GM19468 (cell line): ENCODE measurements around the gene SGMS1.
"Not testable (repeated sequence)": the region's sequence is repeated elsewhere in the genome, so short reads cannot be mapped to it uniquely, and the experiment has no call there.

Source experiments
- ATAC-seq: cut with Tn5 transposase; IDR thresholded peaks from one replicate; pipeline ENCODE4 v1.9.1; 2021; ENCODE audit warnings: mild to moderate bottlenecking, moderate library complexity, moderate number of reproducible peaks; ENCODE audit not compliant: unreplicated experiment; ENCODE audit errors: extremely low read depth

The SGMS1 gene

GRCh38 chr10:50514995-50515394 is 108.8 kb downstream of the SGMS1 start:
- ATAC-seq, result no peak

DNA sequence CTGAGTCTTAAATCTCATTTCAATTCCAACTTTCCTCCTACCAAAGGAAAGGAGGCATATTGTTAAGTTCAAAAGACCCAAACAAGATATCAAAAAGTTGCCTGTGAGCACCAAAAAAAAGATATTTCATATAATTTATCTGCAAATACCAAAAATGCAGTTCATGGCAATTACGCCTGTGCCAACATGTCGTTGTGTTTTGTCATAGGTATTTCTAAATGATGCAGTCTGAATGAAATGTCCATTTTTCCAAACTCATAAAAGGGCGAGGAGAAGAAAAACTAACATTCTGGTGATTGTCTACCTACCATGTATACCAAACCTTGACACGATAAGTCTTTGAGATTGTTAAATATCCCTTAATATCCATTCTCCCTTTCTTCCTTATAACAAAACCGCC is 109.8 kb downstream of the SGMS1 start:
- no peak for ATAC-seq

DNA sequence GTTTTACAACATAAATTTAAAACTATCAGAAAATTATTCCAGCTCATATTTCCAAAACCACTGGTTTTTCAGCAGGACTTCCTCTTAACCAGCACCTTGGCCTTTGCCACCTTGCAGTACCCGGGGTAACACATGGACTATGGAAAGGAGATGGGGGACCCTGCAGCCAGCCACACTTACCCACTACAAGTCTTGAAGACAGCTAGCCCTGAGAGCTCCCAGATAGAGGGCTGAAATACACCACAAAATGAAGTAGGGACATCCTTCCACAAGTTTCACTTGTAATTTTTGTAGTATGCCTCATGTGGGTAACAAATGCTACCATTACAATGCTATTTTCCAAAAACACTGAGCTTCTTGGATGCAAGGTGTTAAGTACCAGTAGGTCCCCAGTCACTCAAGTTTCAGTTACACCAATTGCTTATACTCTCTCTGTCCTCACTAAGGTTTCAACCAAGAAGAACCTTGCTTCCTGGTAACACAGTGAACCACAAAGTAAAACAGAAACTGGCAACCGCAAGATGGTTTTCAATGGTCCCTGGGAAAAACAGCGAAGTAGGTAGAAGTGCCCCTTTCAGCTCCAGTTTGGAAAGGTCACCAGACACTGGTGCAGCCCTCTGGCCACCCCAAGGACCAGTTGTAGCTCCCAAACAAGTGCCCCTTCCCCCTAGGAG is 110.9 kb downstream of the SGMS1 start:
- ATAC-seq, result no peak

DNA sequence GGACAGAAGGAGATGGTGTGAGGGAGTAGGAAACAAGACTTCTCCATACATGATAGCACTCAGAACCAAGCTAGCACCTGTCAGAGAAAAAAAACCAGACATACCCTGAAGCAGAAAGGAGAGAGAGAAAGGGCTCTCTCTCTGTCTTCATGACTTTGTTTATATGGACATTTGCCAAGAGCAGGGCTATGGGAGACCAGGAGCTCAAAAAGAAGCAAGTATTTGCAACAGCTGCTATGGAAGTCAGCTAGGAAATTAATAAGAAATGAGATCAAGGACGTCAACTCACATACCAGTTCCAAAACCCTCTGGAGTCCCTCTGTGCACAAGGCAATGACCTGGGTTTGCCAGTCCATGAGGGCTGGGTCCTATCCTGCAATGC is 111.6 kb downstream of the SGMS1 start:
- no peak for ATAC-seq

DNA sequence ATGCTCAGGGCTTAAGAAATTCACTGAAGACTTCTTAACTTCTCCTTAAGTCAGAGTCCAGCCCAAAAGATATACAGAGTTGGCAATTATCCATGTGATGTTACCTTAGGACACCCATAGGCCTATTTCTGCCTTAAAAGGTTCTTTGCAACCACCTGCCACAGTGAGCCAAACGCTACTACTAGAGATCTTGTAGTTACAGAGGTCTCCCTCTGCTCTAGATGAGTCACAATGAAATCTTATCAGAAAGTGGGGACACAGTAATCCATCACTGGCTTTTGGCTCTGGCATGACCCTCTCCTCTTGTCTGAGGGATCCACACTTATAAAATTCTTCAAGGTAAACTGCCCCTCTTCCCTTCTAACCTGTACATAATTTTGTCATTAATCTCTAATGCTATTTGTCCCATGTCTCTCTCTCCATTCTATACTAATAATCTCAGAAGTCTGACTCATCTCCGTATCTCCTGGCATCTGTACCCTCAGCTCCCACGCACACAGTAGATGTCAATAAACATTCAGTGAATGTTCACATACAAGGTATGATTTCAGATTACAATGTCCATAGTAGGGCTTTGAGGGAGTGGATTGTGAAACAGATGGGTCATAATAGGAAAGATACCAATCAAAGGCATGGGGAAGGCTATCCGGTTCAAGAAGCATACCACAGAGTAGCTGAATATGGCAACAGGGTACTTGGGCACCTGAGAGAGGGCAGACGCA is 112.1 kb downstream of the SGMS1 start:
- peak; percentile 10 for ATAC-seq

GRCh38 chr10:50510517-50511473 is 113.0 kb downstream of the SGMS1 start:
- no peak for ATAC-seq

DNA sequence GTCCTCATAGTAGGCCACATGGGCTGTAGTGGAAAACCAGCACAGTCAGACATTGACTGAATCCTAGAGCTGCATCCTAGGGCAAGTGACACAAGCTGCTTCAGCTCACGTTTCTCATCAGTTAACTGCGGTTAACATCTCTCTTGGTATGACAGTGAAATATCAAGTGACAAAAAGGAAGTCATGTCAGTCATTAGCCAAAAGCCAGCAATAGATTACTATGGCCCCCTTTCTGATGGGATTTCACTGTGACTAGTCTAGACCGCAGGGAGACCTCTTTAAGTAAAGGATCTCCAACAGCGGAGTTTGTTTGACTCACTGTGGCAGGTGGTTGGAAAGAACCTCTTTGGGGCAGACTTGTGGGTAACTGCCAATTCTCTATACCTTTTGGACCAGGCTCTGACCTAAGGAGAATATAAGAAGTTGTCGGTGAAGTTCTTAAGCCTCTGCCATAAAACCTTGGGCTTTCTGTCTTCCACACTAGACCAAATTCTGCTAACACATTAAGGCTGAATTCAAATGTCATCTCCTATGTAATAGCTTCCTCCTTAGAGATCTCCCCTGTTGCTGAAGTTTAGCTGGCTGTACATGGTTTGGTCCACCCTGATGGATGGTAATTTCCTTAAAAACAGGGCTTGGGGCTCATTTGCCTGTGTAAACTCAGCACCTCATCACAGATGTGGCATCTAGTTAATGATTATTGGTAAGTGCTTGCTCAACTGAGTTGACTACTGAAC is 115.3 kb downstream of the SGMS1 start:
- peak; percentile 55 for ATAC-seq

- no peak for ATAC-seq
Measured at GRCh38 chr10:50506861-50507573, 116.7 kb downstream of the SGMS1 start.

- no peak for ATAC-seq
Measured at GRCh38 chr10:50504389-50504788, 119.4 kb downstream of the SGMS1 start.

- ATAC-seq, result no peak
Measured at GRCh38 chr10:50503661-50504320, 120.0 kb downstream of the SGMS1 start.

GRCh38 chr10:50503156-50503555 is 120.6 kb downstream of the SGMS1 start:
- ATAC-seq, result not testable (repeated sequence)

DNA sequence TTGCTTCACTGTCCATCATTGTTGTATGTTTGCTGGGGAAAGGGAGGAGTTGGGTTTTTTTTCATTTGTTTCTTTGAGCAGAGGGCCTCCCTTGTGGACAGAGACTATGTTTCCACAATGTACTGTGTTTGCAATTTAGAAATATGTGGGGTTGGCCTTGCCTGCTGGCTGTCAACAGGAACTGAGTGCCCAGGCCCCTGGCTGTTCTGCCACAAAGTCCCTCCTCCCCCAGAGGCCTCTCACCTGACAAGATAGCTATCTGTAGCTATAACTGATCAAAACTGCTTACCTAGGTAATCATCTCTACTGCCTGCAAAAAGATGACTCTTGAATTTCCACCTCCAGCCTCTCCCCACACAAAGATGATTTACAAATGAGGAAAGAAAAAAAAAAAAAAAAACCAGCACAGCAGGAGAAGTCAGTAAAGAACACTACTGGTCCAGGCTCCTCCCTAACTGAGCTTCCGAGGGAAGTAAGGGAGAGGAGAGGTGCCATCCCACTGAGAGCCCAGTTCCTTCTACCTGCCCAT is 121.8 kb downstream of the SGMS1 start:
- ATAC-seq, result no peak

DNA sequence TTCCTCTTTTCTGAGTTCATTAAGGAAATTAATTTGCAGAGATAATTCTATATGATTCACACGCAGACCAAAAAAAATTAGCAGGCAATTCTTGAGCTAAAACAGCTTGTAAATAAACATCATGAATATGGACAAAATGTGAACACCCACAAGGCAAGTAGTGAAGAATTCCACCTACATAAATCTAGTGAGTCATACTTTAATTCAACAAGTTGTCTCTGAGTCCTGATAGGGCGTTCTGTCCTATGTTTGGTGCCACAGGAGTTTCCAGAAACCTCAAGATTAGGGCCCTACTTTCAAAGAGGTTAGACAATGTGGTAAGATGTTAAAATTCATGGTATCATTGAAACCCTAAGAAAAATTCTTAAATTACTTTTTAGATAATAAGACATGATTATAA is 122.3 kb downstream of the SGMS1 start:
- ATAC-seq, result no peak

DNA sequence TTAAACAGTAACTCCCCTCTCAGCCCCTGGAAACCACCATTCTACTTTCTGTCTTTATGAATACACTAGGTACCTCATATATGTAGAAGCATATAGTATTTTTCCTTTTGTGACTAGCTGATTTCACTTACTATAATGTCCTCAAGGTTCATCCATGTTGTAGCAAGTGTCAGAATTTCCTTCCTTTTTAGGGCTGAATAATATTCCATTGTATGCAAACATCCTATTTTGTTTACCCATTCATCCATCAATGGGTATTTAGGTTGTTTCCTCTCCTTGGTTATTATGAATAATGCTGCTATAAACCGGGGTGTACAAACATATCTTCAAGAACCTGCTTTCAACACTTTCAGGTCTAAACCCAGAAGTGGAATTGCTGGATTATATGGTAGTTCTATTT is 125.3 kb downstream of the SGMS1 start:
- no peak for ATAC-seq

GRCh38 chr10:50497758-50498157 is 126.0 kb downstream of the SGMS1 start:
- peak; percentile 88 for ATAC-seq

DNA sequence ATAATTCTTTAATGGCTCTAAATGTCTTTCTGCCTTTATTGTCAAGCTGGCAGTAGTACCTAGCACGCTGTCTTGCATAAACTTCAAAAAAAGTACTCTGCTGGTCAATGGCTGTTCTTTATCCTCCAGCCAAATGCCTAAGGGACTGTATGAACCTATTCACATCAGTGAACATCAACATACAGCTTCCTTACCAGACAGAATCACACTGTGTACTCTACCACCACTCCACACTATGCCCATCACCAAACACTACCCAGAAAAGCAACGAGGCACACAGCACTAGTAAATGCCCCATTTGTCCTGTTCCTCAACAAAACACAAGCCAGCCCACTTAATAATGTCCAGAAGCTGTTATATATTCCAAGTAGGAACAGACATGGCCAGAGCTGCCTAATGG is 127.5 kb downstream of the SGMS1 start:
- ATAC-seq, result no peak

DNA sequence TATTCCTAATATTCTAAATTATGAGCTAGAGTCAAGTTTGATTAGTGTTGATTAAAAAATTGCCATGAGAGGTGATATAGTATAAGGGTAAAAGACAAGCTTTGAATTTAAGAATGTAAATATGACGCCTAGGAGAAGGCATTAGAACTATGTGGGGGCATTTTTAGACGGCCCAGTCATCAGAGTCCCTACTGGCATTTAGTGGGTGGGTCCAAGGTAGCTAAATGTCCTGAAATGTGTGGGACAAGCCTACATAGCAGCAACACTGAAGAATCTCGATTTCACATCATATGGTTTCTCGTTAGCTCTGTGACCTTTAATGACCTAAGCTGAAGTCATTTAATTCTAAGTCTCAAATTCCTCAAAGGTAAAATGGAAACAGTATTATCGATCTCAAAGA is 133.5 kb downstream of the SGMS1 start:
- ATAC-seq, result no peak

DNA sequence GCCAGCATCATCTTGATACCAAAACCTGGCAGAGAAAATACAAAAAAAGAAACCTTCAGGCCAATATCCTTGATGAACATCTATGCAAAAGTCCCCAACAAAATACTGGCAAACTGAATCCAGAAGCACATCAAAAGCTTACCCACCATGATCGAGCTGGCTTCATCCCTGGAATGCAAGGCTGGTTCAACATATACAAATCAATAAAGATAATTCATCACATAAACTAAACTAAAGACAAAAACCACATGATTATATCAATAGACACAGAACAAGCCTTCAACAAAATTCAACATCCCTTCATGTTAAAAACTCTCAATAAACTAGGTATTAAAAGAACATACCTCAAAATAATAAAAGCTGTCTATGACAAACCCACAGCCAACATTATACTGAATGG is 139.2 kb downstream of the SGMS1 start:
- ATAC-seq, result not testable (repeated sequence)
